ENCODE measurements around the gene SDK1.
A peak's percentile ranks its signal among the peaks of the same experiment; 100 is the strongest.
"Not testable (repeated sequence)": the region's sequence is repeated elsewhere in the genome, so short reads cannot be mapped to it uniquely, and the experiment has no call there.

The SDK1 gene

GRCh38 chr7:4261601-4261960 lies 960.5 kb downstream of the SDK1 start:
- no peak for DNase-seq

- not testable (repeated sequence) for DNase-seq
Measured at GRCh38 chr7:4264206-4264605, 963.2 kb downstream of the SDK1 start.

GRCh38 chr7:4265066-4265465 lies 964.0 kb downstream of the SDK1 start:
- DNase-seq = no peak

- no peak for DNase-seq
Measured at GRCh38 chr7:4265676-4266075, 964.6 kb downstream of the SDK1 start.

GRCh38 chr7:4266270-4267040 lies 965.4 kb downstream of the SDK1 start:
- DNase-seq = no peak

- DNase-seq = no peak
Measured at GRCh38 chr7:4267341-4268039, 966.4 kb downstream of the SDK1 start.

GRCh38 chr7:4268040-4268965 lies 967.3 kb downstream of the SDK1 start:
- DNase-seq = no peak

GRCh38 chr7:4269086-4269485 lies 968.0 kb downstream of the SDK1 start:
- DNase-seq = no peak

- DNase-seq = no peak
Measured at GRCh38 chr7:4269746-4270145, 968.7 kb downstream of the SDK1 start.

GRCh38 chr7:4270268-4270667 lies 969.2 kb downstream of the SDK1 start:
- DNase-seq = no peak

GRCh38 chr7:4270941-4271715 lies 970.1 kb downstream of the SDK1 start:
- no peak for DNase-seq

GRCh38 chr7:4271716-4272015 lies 970.6 kb downstream of the SDK1 start:
- DNase-seq = no peak

- DNase-seq = no peak
Measured at GRCh38 chr7:4272141-4272540, 971.1 kb downstream of the SDK1 start.

GRCh38 chr7:4273566-4274230 lies 972.6 kb downstream of the SDK1 start:
- DNase-seq = no peak

GRCh38 chr7:4274286-4274685 lies 973.2 kb downstream of the SDK1 start:
- no peak for DNase-seq

- DNase-seq = no peak
Measured at GRCh38 chr7:4277936-4278335, 976.9 kb downstream of the SDK1 start.

GRCh38 chr7:4279216-4279615 lies 978.2 kb downstream of the SDK1 start:
- no peak for DNase-seq

- DNase-seq = no peak
Measured at GRCh38 chr7:4281231-4281993, 980.4 kb downstream of the SDK1 start.

GRCh38 chr7:4282434-4283223 lies 981.6 kb downstream of the SDK1 start:
- peak; percentile 5 for DNase-seq

- no peak for DNase-seq
Measured at GRCh38 chr7:4286351-4286750, 985.3 kb downstream of the SDK1 start.
